HFF-Myc (cell line): ENCODE results near the gene PHPT1.
A peak's percentile ranks its signal among the peaks of the same experiment; 100 is the strongest.

Experiments
- DNase-seq: peaks from one replicate; pipeline ENCODE4 v3.0.0-alpha.2; 2011; ENCODE audit warnings: low read depth; ENCODE audit errors: extremely low read depth
- H3K4me3 ChIP-seq: replicated peaks from 2 replicates; pipeline ENCODE4 v1.5.1; 2011; ENCODE audit warnings: low read depth, mild to moderate bottlenecking, control low read depth, low read length
- TF ChIP-seq, protein P1 (sequence below): IDR thresholded peaks from 2 replicates; pipeline ENCODE4 v1.5.1; 2012; ENCODE audit warnings: mild to moderate bottlenecking, low read depth, low read length, control low read depth; ENCODE audit errors: missing control alignments

PHPT1 gene

GRCh38 chr9:136844761-136845464 lies 4.3 kb upstream of the PHPT1 start:
- TF ChIP-seq, protein P1, sequence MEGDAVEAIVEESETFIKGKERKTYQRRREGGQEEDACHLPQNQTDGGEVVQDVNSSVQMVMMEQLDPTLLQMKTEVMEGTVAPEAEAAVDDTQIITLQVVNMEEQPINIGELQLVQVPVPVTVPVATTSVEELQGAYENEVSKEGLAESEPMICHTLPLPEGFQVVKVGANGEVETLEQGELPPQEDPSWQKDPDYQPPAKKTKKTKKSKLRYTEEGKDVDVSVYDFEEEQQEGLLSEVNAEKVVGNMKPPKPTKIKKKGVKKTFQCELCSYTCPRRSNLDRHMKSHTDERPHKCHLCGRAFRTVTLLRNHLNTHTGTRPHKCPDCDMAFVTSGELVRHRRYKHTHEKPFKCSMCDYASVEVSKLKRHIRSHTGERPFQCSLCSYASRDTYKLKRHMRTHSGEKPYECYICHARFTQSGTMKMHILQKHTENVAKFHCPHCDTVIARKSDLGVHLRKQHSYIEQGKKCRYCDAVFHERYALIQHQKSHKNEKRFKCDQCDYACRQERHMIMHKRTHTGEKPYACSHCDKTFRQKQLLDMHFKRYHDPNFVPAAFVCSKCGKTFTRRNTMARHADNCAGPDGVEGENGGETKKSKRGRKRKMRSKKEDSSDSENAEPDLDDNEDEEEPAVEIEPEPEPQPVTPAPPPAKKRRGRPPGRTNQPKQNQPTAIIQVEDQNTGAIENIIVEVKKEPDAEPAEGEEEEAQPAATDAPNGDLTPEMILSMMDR: no peak
- H3K4me3 ChIP-seq: no peak overlapping the region
- DNase-seq: no peak

- TF ChIP-seq, protein P1: no peak
- H3K4me3 ChIP-seq: no peak overlapping the region
- no peak for DNase-seq
Measured at GRCh38 chr9:136845465-136846260, 3.5 kb upstream of the PHPT1 start.

DNA sequence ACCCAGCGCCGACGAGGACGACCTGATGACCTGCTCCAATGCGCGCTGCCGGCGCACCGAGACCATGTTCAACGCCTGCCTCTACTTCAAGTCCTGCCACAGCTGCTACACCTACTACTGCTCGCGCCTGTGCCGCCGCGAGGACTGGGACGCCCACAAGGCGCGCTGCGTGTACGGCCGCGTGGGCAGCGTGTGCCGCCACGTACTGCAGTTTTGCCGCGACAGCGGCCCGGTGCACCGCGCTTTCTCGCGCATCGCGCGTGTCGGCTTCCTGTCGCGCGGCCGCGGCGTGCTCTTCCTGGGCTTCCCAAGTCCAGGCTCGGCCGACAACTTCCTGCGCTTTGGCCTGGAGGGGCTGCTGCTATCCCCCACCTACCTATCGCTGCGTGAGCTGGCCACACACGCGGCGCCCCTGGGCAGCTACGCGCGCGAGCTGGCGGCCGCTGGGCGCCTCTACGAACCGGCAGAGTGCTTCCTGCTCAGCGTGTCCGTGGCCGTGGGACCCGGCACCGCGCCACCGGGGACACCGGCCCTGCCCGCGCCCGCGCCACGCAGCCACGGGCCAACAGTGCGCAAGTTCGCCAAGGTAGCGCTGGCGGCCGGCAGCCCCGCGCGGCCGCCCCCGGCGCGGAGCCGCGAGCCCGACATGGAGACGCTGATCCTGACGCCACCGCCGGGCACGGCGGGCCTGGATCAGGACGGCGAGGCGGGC lies 2.7 kb upstream of the PHPT1 start:
- H3K4me3 ChIP-seq: no peak overlapping the region
- DNase-seq: no peak
- TF ChIP-seq, protein P1: no peak

- TF ChIP-seq, protein P1: no peak
- no peak for DNase-seq
- H3K4me3 ChIP-seq: peak overlapping the region; percentile 75
Measured at GRCh38 chr9:136847088-136847825, 2.0 kb upstream of the PHPT1 start.

- peak overlapping the region; percentile 75 for H3K4me3 ChIP-seq
- TF ChIP-seq, protein P1: no peak
- DNase-seq: no peak
Measured at GRCh38 chr9:136847826-136848392, 1.3 kb upstream of the PHPT1 start.
